Measurements from ENCODE around the gene IRF2BP2. TPM values are rescaled to one million over a fixed set of nuclear protein-coding genes. Genes with fewer than 3 reads are reported as not detected.

The IRF2BP2 gene
- total RNA-seq, 1 experiment from 2014 or later, result 78.8 TPM

GRCh38 chr1:234583755-234584419, 26.1 kb downstream of the IRF2BP2 start:
- DNase-seq (no peak), ATAC-seq (no peak)
- H3K4me1 ChIP-seq (ENCODE audit: insufficient read depth, low read length), result no peaks in the 10 kb centered on the region
- H3K9me3 ChIP-seq (ENCODE audit: low read length), result no peaks in the 10 kb centered on the region
- H3F3A ChIP-seq (ENCODE audit: low read length, unreplicated experiment), result no peaks in the 10 kb centered on the region
- no peak overlapping the region for H3K4me3 ChIP-seq (ENCODE audit: low read length)
- no peaks in the 10 kb centered on the region for H4K20me1 ChIP-seq (ENCODE audit: low read length)
- H3K36me3 ChIP-seq (ENCODE audit: low read depth, low read length), result no peaks in the 10 kb centered on the region
- BruUV-seq (replicated peaks), result no TSS peak
- no peaks in the 10 kb centered on the region for H3K27me3 ChIP-seq (ENCODE audit: low read length)
- intact Hi-C loops (cut with micrococcal nuclease), result no loop called here
- ChIA-PET POLR2A (ENCODE audit: unreplicated experiment) (no interaction called here), CTCF (interaction anchor here (0.6 kb wide), 1 partner anchor 16 kb away, joined by 3 read pairs; no protein-coding TSS in a partner anchor)
- TF ChIP-seq EZH2phosphoT487 (IDR thresholded peaks at IDR 0.05; ENCODE audit: borderline replicate concordance, low read length) (no peak), EZH2 (IDR thresholded peaks at IDR 0.05; ENCODE audit: low read length, unreplicated experiment) (no peak), CTCF (conservative IDR thresholded peaks at IDR 0.05; ENCODE audit: low read depth, low read length) (no peak)
- H3K9me2 ChIP-seq (replicated peaks; ENCODE audit: low read length), result no peaks in the 10 kb centered on the region
- no peak overlapping the region for H3K27ac ChIP-seq (ENCODE audit: low read length)
- no peaks in the 10 kb centered on the region for H3K79me2 ChIP-seq (ENCODE audit: low read length)
- H3K4me2 ChIP-seq (ENCODE audit: low read length), result no peak overlapping the region
- H2AFZ ChIP-seq (ENCODE audit: low read length), result no peak overlapping the region
- H3K9ac ChIP-seq (ENCODE audit: low read length), result no peak overlapping the region

DNA sequence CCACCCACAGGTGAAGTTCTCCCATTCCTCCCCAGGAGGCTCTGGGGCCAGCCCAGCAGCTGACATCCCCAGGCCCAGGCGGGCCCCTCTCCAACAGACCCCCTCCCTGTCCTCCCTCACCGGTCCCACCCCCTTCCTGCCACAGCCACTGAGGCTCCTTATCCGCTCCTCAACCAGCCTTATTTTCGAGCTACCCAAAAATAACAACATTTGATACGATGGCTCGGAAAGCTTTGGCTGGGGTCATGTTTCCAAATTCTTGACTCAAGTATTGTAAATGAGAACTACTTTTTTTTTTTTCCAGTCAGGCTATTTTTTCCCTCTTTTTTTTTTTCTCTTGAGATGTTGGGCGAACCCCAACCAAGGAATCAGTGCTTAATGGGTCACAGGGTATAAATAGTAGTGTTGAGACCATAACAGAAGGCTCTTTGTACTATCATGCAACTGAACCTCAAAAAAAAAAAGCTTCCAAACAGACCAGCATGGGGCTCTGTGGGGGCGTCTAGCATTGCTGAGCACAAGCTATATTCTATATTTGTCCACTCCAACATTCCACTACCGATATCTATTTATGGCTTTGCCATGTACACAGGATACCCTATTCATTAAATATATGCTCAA, 27.2 kb downstream of the IRF2BP2 start:
- CTCF ChIA-PET, result no interaction called here
- Histone ChIP-seq H3F3A (ENCODE audit: low read length, unreplicated experiment) (no peaks in the 10 kb centered on the region), H2AFZ (ENCODE audit: low read length) (no peak overlapping the region), H3K27me3 (ENCODE audit: low read length) (no peaks in the 10 kb centered on the region), H3K36me3 (ENCODE audit: low read depth, low read length) (no peaks in the 10 kb centered on the region), H3K9ac (ENCODE audit: low read length) (no peak overlapping the region), H3K79me2 (ENCODE audit: low read length) (no peaks in the 10 kb centered on the region), H3K9me2 (replicated peaks; ENCODE audit: low read length) (no peaks in the 10 kb centered on the region), H3K4me3 (ENCODE audit: low read length) (no peak overlapping the region), H3K4me1 (ENCODE audit: insufficient read depth, low read length) (no peaks in the 10 kb centered on the region), H3K27ac (ENCODE audit: low read length) (no peak overlapping the region), H3K9me3 (ENCODE audit: low read length) (no peaks in the 10 kb centered on the region), H4K20me1 (ENCODE audit: low read length) (no peaks in the 10 kb centered on the region), H3K4me2 (ENCODE audit: low read length) (no peak overlapping the region)
- ATAC-seq (no peak), DNase-seq (no peak)
- TF ChIP-seq CTCF (conservative IDR thresholded peaks at IDR 0.05; ENCODE audit: low read depth, low read length) (no peak), EZH2 (IDR thresholded peaks at IDR 0.05; ENCODE audit: low read length, unreplicated experiment) (no peak), EZH2phosphoT487 (IDR thresholded peaks at IDR 0.05; ENCODE audit: borderline replicate concordance, low read length) (no peak)
- intact Hi-C loops (cut with micrococcal nuclease), result no loop called here
- no TSS peak for BruUV-seq (replicated peaks)
- POLR2A ChIA-PET (ENCODE audit: unreplicated experiment), result interaction anchor here (0.6 kb wide), 2 partner anchors 22 to 277 kb away, joined by 3 to 12 read pairs; no protein-coding TSS in a partner anchor

DNA sequence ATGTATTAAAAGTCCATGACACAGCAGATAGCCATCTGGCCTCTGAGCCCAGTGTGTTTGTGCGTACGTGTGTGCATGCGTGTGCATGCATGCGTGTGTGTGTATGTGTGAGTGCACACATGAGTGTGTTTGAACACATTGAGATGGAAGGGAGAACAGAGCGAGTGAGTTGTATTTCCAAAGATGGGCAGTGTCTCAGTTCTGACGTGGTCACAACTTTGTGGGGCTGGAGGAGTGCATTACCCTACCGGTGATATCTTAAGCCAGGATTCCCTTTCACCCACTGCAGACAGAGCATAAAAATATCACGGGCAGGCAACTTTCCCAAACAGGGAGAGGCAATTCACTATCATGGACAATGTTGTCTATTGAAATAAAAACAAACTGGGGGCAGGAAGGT, 27.8 kb downstream of the IRF2BP2 start:
- no peak for TF ChIP-seq EZH2 (IDR thresholded peaks at IDR 0.05; ENCODE audit: low read length, unreplicated experiment)
- no peak for TF ChIP-seq EZH2phosphoT487 (IDR thresholded peaks at IDR 0.05; ENCODE audit: borderline replicate concordance, low read length)
- no peak for TF ChIP-seq CTCF (conservative IDR thresholded peaks at IDR 0.05; ENCODE audit: low read depth, low read length)
- CTCF ChIA-PET, result no interaction called here
- Histone ChIP-seq H3K4me2 (ENCODE audit: low read length) (no peak overlapping the region), H3K9me2 (replicated peaks; ENCODE audit: low read length) (no peaks in the 10 kb centered on the region), H3K4me3 (ENCODE audit: low read length) (no peak overlapping the region), H3K9me3 (ENCODE audit: low read length) (no peaks in the 10 kb centered on the region), H3K79me2 (ENCODE audit: low read length) (no peaks in the 10 kb centered on the region), H3K27ac (ENCODE audit: low read length) (no peak overlapping the region), H3F3A (ENCODE audit: low read length, unreplicated experiment) (no peaks in the 10 kb centered on the region), H3K4me1 (ENCODE audit: insufficient read depth, low read length) (no peaks in the 10 kb centered on the region), H3K27me3 (ENCODE audit: low read length) (no peaks in the 10 kb centered on the region), H2AFZ (ENCODE audit: low read length) (no peak overlapping the region), H3K9ac (ENCODE audit: low read length) (no peak overlapping the region), H4K20me1 (ENCODE audit: low read length) (no peaks in the 10 kb centered on the region), H3K36me3 (ENCODE audit: low read depth, low read length) (no peaks in the 10 kb centered on the region)
- ATAC-seq (no peak), DNase-seq (no peak)
- POLR2A ChIA-PET (ENCODE audit: unreplicated experiment), result no interaction called here
- intact Hi-C loops (cut with micrococcal nuclease), result no loop called here
- no TSS peak for BruUV-seq (replicated peaks)

Measured in PC-3 (cell line).